Endothelial cell of umbilical vein (primary cell): ENCODE results near the gene NR6A1. TPM values are rescaled to one million over a fixed set of nuclear protein-coding genes. Genes with fewer than 3 reads are reported as not detected.

Source experiments
- BruUV-seq: library from RNA; stranded (reverse); fragments of 400-500 nt; replicated peaks from 2 replicates; lab custom pipeline; 2021; lab: Mats Ljungman, UMichigan
- CTCF ChIA-PET: fragments of 300-600, 350-600 bp; sonication (Branson Sonifier 250); formaldehyde crosslinking; loops from one replicate; lab custom pipeline; 2021; ENCODE audit warnings: antibody characterized with exemption, inconsistent platforms; lab: Charles Lee
- POLR2A ChIA-PET: fragments of 300-600, 350-600 bp; sonication (Branson Sonifier 250); formaldehyde crosslinking; loops from one replicate; lab custom pipeline; 2021; ENCODE audit warnings: antibody characterized with exemption, inconsistent platforms; lab: Charles Lee
- DNase-seq: peaks from one replicate; pipeline ENCODE4 v3.0.0-alpha.2; 2011; ENCODE audit warnings: low read depth, low spot score
- FAIRE-seq: peaks from 2 replicates; lab custom pipeline; 2011; peaks lifted over from hg19 to GRCh38; lab: Jason Lieb, UNC
- H2AFZ ChIP-seq: 2 replicates; pipeline ENCODE4 v1.6.0; 2012; ENCODE audit warnings: low read depth, low read length, control low read depth, inconsistent platforms
- H3K27ac ChIP-seq: 2 replicates; pipeline ENCODE4 v1.5.1; 2011; ENCODE audit warnings: low read depth, mild to moderate bottlenecking, control low read depth, low read length, moderate library complexity; ENCODE audit not compliant: insufficient read depth
- H3K27me3 ChIP-seq, 2 experiments: 2 replicates each; pipeline versions ENCODE4 v1.6.0 to v1.6.1; 2011; ENCODE audit warnings: low read length in 2 of 2, mixed read lengths in 1 of 2; ENCODE audit not compliant: control insufficient read depth in 2 of 2, insufficient read depth in 2 of 2
- H3K36me3 ChIP-seq, 2 experiments: 2 replicates in 1 of 2; 3 replicates in 1 of 2; pipeline ENCODE4 v1.5.1; 2011; ENCODE audit warnings: low read length in 2 of 2, mild to moderate bottlenecking in 1 of 2, moderate library complexity in 1 of 2; ENCODE audit not compliant: control insufficient read depth in 2 of 2, insufficient read depth in 2 of 2; ENCODE audit errors: extremely low read depth in 1 of 2
- H3K4me1 ChIP-seq: 3 replicates; pipeline ENCODE4 v1.5.1; 2011; ENCODE audit warnings: mild to moderate bottlenecking, low read length; ENCODE audit not compliant: control insufficient read depth, insufficient read depth; ENCODE audit errors: extremely low read depth
- H3K4me2 ChIP-seq: 2 replicates; pipeline ENCODE4 v1.6.1; 2011; ENCODE audit warnings: low read length, control low read depth, mixed read lengths; ENCODE audit not compliant: insufficient read depth
- H3K4me3 ChIP-seq, 3 experiments: fragments of 200-600 bp in 1 of 3; sonication (generic), shearing (Covaris generic) in 1 of 3; replicated peaks in 1 of 3; 2 replicates each; pipeline ENCODE4 v1.5.1; 2011 to 2016; ENCODE audit warnings: control low read depth in 3 of 3, low read length in 3 of 3, mild to moderate bottlenecking in 2 of 3, inconsistent platforms in 1 of 3, low read depth in 1 of 3, moderate library complexity in 1 of 3; ENCODE audit not compliant: insufficient read depth in 1 of 3
- H3K79me2 ChIP-seq: 2 replicates; pipeline ENCODE4 v1.6.0; 2012; ENCODE audit warnings: low read length, inconsistent platforms; ENCODE audit not compliant: control insufficient read depth, insufficient read depth
- H3K9ac ChIP-seq: replicated peaks from 2 replicates; pipeline ENCODE3; 2011; ENCODE audit warnings: low read length, control low read depth; ENCODE audit not compliant: insufficient read depth; ENCODE audit errors: extremely low read depth
- H3K9me1 ChIP-seq: replicated peaks from 3 replicates; pipeline ENCODE4 v1.6.0; 2011; ENCODE audit warnings: mild to moderate bottlenecking, low read length; ENCODE audit not compliant: control insufficient read depth, insufficient read depth; ENCODE audit errors: extremely low read depth
- H3K9me3 ChIP-seq: replicated peaks from 2 replicates; pipeline ENCODE4 v1.5.1; 2012; ENCODE audit warnings: low read length, inconsistent platforms; ENCODE audit not compliant: control insufficient read depth, insufficient read depth
- H4K20me1 ChIP-seq: replicated peaks from 2 replicates; pipeline ENCODE3; 2011; ENCODE audit warnings: mild to moderate bottlenecking, low read length; ENCODE audit not compliant: control insufficient read depth, insufficient read depth; ENCODE audit errors: extremely low read depth
- EZH2 ChIP-seq: IDR thresholded peaks from 2 replicates; pipeline ENCODE4 v1.6.1; 2012; ENCODE audit warnings: borderline replicate concordance, low read depth, mild to moderate bottlenecking, moderate library complexity, low read length, inconsistent platforms; ENCODE audit not compliant: severe bottlenecking
- FOS ChIP-seq: IDR thresholded peaks from 2 replicates; pipeline ENCODE4 v1.6.1; 2011; ENCODE audit warnings: mild to moderate bottlenecking, low read length, moderate library complexity, borderline replicate concordance; ENCODE audit not compliant: insufficient read depth
- POLR2A ChIP-seq: IDR thresholded peaks from 2 replicates; pipeline ENCODE4 v1.6.1; 2012; ENCODE audit warnings: low read depth, mild to moderate bottlenecking, control low read depth, low read length
- POLR2AphosphoS5 ChIP-seq: IDR thresholded peaks from 2 replicates; pipeline ENCODE4 v1.6.1; 2012; ENCODE audit warnings: low read depth, mild to moderate bottlenecking, control low read depth, low read length, moderate library complexity; ENCODE audit not compliant: insufficient read depth
- dilution Hi-C: fragments of 300-500 bp; cut with MboI; formaldehyde crosslinking; loops from one replicate; pipeline ENCODE4 v1.15.0; 2019; ENCODE audit warnings: low sequenced_read_pairs; ENCODE audit not compliant: extremely low pct_ligation_motif_present
- intact Hi-C: fragments of 100-400 bp; cut with micrococcal nuclease; formaldehyde crosslinking; loops from one replicate; pipeline ENCODE4 v1.10.0; 2022
- polyA plus RNA-seq, 4 experiments: library from polyadenylated mRNA; depleted of rRNA in 3 of 4; stranded (reverse) in 3 of 4; unstranded in 1 of 4; fragments of >200 nt; gene quantifications; 2 replicates each; pipeline versions ENCODE4 v1.2.1 to v1.2.3, GENCODE V29; 2011 to 2012; ENCODE audit warnings: missing spikeins in 1 of 4
- total RNA-seq: library from RNA; stranded (reverse); gene quantifications from 2 replicates; pipeline ENCODE4 v1.2.3, GENCODE V29; 2021
- TF ChIP-seq, protein P1 (sequence below): IDR thresholded peaks from 2 replicates; pipeline ENCODE4 v1.6.1; 2011; ENCODE audit not compliant: insufficient read depth, insufficient read length
- TF ChIP-seq, protein P2 (sequence below), 2 donors: IDR thresholded peaks; 1 replicate in 1 of 2; 2 replicates in 1 of 2; pipeline ENCODE4 v1.5.1; 2011; ENCODE audit warnings: low read length in 2 of 2, mild to moderate bottlenecking in 2 of 2, moderate library complexity in 2 of 2, control low read depth in 1 of 2, inconsistent platforms in 1 of 2, low read depth in 1 of 2; ENCODE audit not compliant: insufficient read depth in 1 of 2; ENCODE audit errors: extremely low read depth in 1 of 2

The NR6A1 gene
- total and polyA plus RNA-seq, 2 donors (not counting 3 experiments of a cell fraction or from before 2014, with no cell fraction given): 0.17 to 1.2 TPM

DNA sequence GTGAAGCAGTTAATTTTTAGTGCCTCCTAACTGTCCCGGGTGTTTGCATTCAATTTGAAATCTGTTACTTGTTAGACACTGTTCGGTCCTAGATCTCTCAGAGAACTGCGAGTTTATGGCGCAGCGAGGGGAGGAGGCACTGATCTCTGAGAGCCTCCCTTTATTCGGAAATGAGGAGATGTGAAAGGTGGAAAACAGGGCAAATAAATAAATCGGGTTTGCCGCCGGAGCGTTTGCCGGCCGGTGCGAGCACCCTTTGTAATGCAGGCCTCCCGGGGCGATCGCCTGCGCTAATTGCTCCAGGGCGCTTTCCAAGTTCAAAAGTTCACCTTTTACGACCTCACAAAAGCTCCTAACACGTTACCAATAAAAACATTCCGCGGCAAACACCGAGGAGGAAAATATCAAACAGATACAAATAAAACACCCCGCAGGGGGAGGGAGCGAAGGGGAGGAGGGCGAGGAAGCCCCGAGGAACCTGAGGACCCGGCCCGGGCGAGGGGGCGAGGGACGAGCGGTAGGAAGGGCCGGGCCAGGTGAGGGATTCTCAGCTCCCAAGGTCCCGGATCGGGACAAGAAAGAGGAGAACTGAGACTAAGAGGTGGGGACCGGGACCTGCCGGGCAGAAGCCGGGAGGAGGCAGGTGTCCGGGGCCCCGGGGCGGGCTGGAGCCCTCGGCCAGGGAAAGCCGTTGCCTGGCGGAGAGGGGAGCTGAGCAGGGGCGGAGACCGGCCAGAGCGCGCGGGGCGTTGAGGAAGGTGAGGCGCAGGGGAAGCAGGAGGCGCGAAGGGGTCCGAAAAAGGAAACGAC lies 1.4 kb downstream of the NR6A1 start:
- Histone ChIP-seq H3K4me1 (peaks cover 10% of the 10 kb centered on the region), H3K9me3 (no peaks in the 10 kb centered on the region), H3K79me2 (no peaks in the 10 kb centered on the region), H3K27ac (no peak overlapping the region), H3K36me3 (no peaks in the 10 kb centered on the region), H3K27me3 (peaks cover 41 to 54% of the 10 kb centered on the region in 2 experiments), H2AFZ (no peak overlapping the region), H3K4me3 (peak overlapping the region in 1 of 3 experiments; percentile 62), H3K9ac (no peak overlapping the region), H3K4me2 (peak overlapping the region; percentile 55), H3K9me1 (no peaks in the 10 kb centered on the region), H4K20me1 (peaks cover 2% of the 10 kb centered on the region)
- TF ChIP-seq EZH2 (peak; percentile 81), POLR2AphosphoS5 (no peak), POLR2A (no peak), FOS (no peak)
- TF ChIP-seq, protein P1, sequence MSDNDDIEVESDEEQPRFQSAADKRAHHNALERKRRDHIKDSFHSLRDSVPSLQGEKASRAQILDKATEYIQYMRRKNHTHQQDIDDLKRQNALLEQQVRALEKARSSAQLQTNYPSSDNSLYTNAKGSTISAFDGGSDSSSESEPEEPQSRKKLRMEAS: no peak
- TF ChIP-seq, protein P2, sequence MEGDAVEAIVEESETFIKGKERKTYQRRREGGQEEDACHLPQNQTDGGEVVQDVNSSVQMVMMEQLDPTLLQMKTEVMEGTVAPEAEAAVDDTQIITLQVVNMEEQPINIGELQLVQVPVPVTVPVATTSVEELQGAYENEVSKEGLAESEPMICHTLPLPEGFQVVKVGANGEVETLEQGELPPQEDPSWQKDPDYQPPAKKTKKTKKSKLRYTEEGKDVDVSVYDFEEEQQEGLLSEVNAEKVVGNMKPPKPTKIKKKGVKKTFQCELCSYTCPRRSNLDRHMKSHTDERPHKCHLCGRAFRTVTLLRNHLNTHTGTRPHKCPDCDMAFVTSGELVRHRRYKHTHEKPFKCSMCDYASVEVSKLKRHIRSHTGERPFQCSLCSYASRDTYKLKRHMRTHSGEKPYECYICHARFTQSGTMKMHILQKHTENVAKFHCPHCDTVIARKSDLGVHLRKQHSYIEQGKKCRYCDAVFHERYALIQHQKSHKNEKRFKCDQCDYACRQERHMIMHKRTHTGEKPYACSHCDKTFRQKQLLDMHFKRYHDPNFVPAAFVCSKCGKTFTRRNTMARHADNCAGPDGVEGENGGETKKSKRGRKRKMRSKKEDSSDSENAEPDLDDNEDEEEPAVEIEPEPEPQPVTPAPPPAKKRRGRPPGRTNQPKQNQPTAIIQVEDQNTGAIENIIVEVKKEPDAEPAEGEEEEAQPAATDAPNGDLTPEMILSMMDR (IDR thresholded peaks at IDR 0.05; ENCODE audit: extremely low read depth in 1 of 2, insufficient read depth in 1 of 2, low read depth in 1 of 2, low read length in 2 of 2): no peak
- intact Hi-C loops: loop anchor here (1.0 to 5.0 kb wide), 3 partner anchors 152 to 473 kb away; partner anchors contain the start of gene HSPA5
- ChIA-PET POLR2A (interaction anchor here (0.7 kb wide), 2 partner anchors 94 to 734 kb away, joined by 4 to 10 read pairs; no protein-coding TSS in a partner anchor), CTCF (interaction anchor here (0.7 to 11.2 kb wide), 9 partner anchors 9 to 233 kb away, joined by 3 to 967 read pairs (median 8); partner anchors contain the start of gene WDR38)
- DNase-seq (no peak), FAIRE-seq (no peak)
- BruUV-seq: no TSS peak
- dilution Hi-C loops: no loop called here
